Caco-2 (cell line): ENCODE data around the gene MSN. TPM values are rescaled to one million over a fixed set of nuclear protein-coding genes. Genes with fewer than 3 reads are reported as not detected.

Experiments used
- BruUV-seq: library from RNA; stranded (reverse); fragments of 400-500 nt; replicated peaks from 2 replicates; lab custom pipeline; 2021; lab: Mats Ljungman, UMichigan
- CTCF ChIA-PET: fragments of 300-600 bp; sonication (Branson Sonifier 250); formaldehyde crosslinking; loops from one replicate; lab custom pipeline; 2022; ENCODE audit warnings: antibody characterized with exemption; lab: Charles Lee
- POLR2A ChIA-PET: fragments of 300-600 bp; sonication (Branson Sonifier 250); formaldehyde crosslinking; loops from one replicate; lab custom pipeline; 2022; ENCODE audit warnings: antibody characterized with exemption; lab: Charles Lee
- DNase-seq, 2 experiments: peaks; one replicate each; pipeline versions ENCODE4 v3.0.0 to v3.0.0-alpha.2; 2020 to 2022
- H3K27me3 ChIP-seq: replicated peaks from 2 replicates; pipeline ENCODE4 v1.6.0; 2011; ENCODE audit warnings: low read length; ENCODE audit not compliant: control insufficient read depth, insufficient read depth
- H3K36me3 ChIP-seq: 2 replicates; pipeline ENCODE4 v1.5.1; 2011; ENCODE audit warnings: low read length; ENCODE audit not compliant: control insufficient read depth, insufficient read depth
- H3K4me1 ChIP-seq: fragments of 250-450 bp; sonication (Bioruptor Pico); 2 replicates; pipeline ENCODE4 v1.5.1; 2020; ENCODE audit warnings: mild to moderate bottlenecking
- H3K4me3 ChIP-seq: 2 replicates; pipeline ENCODE4 v1.5.1; 2011; ENCODE audit warnings: low read depth, mild to moderate bottlenecking, control low read depth, low read length
- H3K9me3 ChIP-seq: fragments of 250-450 bp; sonication (Bioruptor Pico); 2 replicates; pipeline ENCODE4 v1.5.1; 2020; ENCODE audit warnings: mild to moderate bottlenecking, moderate library complexity
- H3K27ac Mint-ChIP-seq: one replicate; pipeline ENCODE4 v1.8.0; 2022; ENCODE audit warnings: mixed read lengths; ENCODE audit not compliant: unreplicated experiment
- H3K27me3 Mint-ChIP-seq: one replicate; pipeline ENCODE4 v1.8.0; 2022; ENCODE audit warnings: mixed read lengths; ENCODE audit not compliant: insufficient read depth, unreplicated experiment
- H3K36me3 Mint-ChIP-seq: one replicate; pipeline ENCODE4 v1.8.0; 2022; ENCODE audit warnings: mild to moderate bottlenecking, mixed read lengths; ENCODE audit not compliant: insufficient read depth, unreplicated experiment
- H3K4me1 Mint-ChIP-seq: one replicate; pipeline ENCODE4 v1.8.0; 2022; ENCODE audit warnings: low read depth, mixed read lengths; ENCODE audit not compliant: unreplicated experiment
- H3K4me3 Mint-ChIP-seq: one replicate; pipeline ENCODE4 v1.8.0; 2022; ENCODE audit warnings: mild to moderate bottlenecking, moderate library complexity, mixed read lengths; ENCODE audit not compliant: unreplicated experiment
- H3K9me3 Mint-ChIP-seq: one replicate; pipeline ENCODE4 v1.8.0; 2022; ENCODE audit warnings: mixed read lengths; ENCODE audit not compliant: unreplicated experiment
- intact Hi-C: fragments of 100-400 bp; cut with micrococcal nuclease; formaldehyde crosslinking; loops from one replicate; pipeline ENCODE4 v1.10.0; 2022; ENCODE audit not compliant: unreplicated experiment
- total RNA-seq: library from RNA; stranded (reverse); gene quantifications from 2 replicates; pipeline ENCODE4 v1.2.3, GENCODE V29; 2022
- TF ChIP-seq, protein P1 (sequence below), 2 experiments: fragments of 200-600 bp in 1 of 2; IDR thresholded peaks; 1 replicate in 1 of 2; 2 replicates in 1 of 2; pipeline versions ENCODE4 v1.5.1 to v1.8.0; 2011 to 2022; ENCODE audit warnings: antibody characterized with exemption in 1 of 2, control low read depth in 1 of 2, inconsistent platforms in 1 of 2, low read depth in 1 of 2, low read length in 1 of 2, mild to moderate bottlenecking in 1 of 2, moderate library complexity in 1 of 2; ENCODE audit not compliant: insufficient read depth in 1 of 2, severe bottlenecking in 1 of 2, unreplicated experiment in 1 of 2

The MSN gene
- total RNA-seq, 1 experiment from 2014 or later, result 0.07 TPM

DNA sequence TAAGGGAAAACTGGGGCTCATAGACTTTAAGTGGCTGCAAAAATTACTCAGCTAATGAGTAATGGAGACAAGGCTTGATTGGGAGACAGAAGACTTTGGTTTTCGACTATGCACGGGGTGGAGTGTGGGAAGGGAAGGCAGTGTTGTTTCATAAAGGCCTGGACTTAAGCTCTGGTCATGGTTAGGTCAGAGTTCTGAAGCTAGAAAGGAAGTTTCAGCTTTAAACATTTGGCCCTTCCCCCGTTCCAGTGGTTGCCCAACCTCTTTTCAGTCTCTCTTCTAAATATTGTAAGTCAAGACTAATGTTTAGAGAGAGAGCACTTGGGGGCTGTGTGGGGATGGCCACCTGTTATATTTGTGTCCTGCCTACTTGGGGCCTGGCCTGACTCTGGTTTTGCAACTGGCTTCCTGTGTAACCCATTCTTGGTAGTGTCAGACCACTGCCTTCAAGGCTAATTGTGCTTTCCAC, 21.0 kb downstream of the MSN start:
- Mint-ChIP-seq H3K27ac (no peak overlapping the region), H3K4me3 (no peak overlapping the region), H3K27me3 (no peaks in the 10 kb centered on the region), H3K4me1 (no peaks in the 10 kb centered on the region), H3K9me3 (no peaks in the 10 kb centered on the region), H3K36me3 (no peaks in the 10 kb centered on the region)
- Histone ChIP-seq H3K4me1 (no peaks in the 10 kb centered on the region), H3K36me3 (no peaks in the 10 kb centered on the region), H3K9me3 (no peaks in the 10 kb centered on the region), H3K4me3 (no peak overlapping the region), H3K27me3 (no peaks in the 10 kb centered on the region)
- no TSS peak for BruUV-seq
- TF ChIP-seq, protein P1, sequence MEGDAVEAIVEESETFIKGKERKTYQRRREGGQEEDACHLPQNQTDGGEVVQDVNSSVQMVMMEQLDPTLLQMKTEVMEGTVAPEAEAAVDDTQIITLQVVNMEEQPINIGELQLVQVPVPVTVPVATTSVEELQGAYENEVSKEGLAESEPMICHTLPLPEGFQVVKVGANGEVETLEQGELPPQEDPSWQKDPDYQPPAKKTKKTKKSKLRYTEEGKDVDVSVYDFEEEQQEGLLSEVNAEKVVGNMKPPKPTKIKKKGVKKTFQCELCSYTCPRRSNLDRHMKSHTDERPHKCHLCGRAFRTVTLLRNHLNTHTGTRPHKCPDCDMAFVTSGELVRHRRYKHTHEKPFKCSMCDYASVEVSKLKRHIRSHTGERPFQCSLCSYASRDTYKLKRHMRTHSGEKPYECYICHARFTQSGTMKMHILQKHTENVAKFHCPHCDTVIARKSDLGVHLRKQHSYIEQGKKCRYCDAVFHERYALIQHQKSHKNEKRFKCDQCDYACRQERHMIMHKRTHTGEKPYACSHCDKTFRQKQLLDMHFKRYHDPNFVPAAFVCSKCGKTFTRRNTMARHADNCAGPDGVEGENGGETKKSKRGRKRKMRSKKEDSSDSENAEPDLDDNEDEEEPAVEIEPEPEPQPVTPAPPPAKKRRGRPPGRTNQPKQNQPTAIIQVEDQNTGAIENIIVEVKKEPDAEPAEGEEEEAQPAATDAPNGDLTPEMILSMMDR (IDR thresholded peaks at IDR 0.05; ENCODE audit: insufficient read depth in 1 of 2, low read depth in 1 of 2, low read length in 1 of 2, severe bottlenecking in 1 of 2, unreplicated experiment in 1 of 2), result no peak
- CTCF ChIA-PET, result interaction anchor here (0.7 kb wide), 1 partner anchor 236 kb away, joined by 3 read pairs; no protein-coding TSS in a partner anchor
- POLR2A ChIA-PET, result no interaction called here
- intact Hi-C loops, result no loop called here
- DNase-seq, result no peak

GRCh38 chrX:65689377-65689776, 21.9 kb downstream of the MSN start:
- no peak overlapping the region for H3K4me3 Mint-ChIP-seq
- POLR2A ChIA-PET, result no interaction called here
- intact Hi-C loops, result no loop called here
- TF ChIP-seq, protein P1 (IDR thresholded peaks at IDR 0.05; ENCODE audit: insufficient read depth in 1 of 2, low read depth in 1 of 2, low read length in 1 of 2, severe bottlenecking in 1 of 2, unreplicated experiment in 1 of 2), result no peak
- no peaks in the 10 kb centered on the region for H3K9me3 ChIP-seq
- H3K4me3 ChIP-seq, result no peak overlapping the region
- no peaks in the 10 kb centered on the region for H3K36me3 Mint-ChIP-seq
- CTCF ChIA-PET, result no interaction called here
- no peaks in the 10 kb centered on the region for H3K27me3 ChIP-seq
- no peaks in the 10 kb centered on the region for H3K36me3 ChIP-seq
- H3K27ac Mint-ChIP-seq, result no peak overlapping the region
- H3K4me1 ChIP-seq, result no peaks in the 10 kb centered on the region
- H3K27me3 Mint-ChIP-seq, result no peaks in the 10 kb centered on the region
- no peaks in the 10 kb centered on the region for H3K9me3 Mint-ChIP-seq
- H3K4me1 Mint-ChIP-seq, result no peaks in the 10 kb centered on the region
- no TSS peak for BruUV-seq
- DNase-seq, result no peak

- Mint-ChIP-seq H3K27me3 (no peaks in the 10 kb centered on the region), H3K4me1 (no peaks in the 10 kb centered on the region), H3K4me3 (no peak overlapping the region), H3K9me3 (no peaks in the 10 kb centered on the region), H3K36me3 (no peaks in the 10 kb centered on the region), H3K27ac (no peak overlapping the region)
- no peaks in the 10 kb centered on the region for H3K36me3 ChIP-seq
- POLR2A ChIA-PET, result no interaction called here
- intact Hi-C loops, result no loop called here
- H3K4me3 ChIP-seq, result no peak overlapping the region
- TF ChIP-seq, protein P1 (IDR thresholded peaks at IDR 0.05; ENCODE audit: insufficient read depth in 1 of 2, low read depth in 1 of 2, low read length in 1 of 2, severe bottlenecking in 1 of 2, unreplicated experiment in 1 of 2), result no peak
- DNase-seq, result no peak
- no peaks in the 10 kb centered on the region for H3K9me3 ChIP-seq
- no peaks in the 10 kb centered on the region for H3K27me3 ChIP-seq
- BruUV-seq, result no TSS peak
- CTCF ChIA-PET, result no interaction called here
- no peaks in the 10 kb centered on the region for H3K4me1 ChIP-seq
Observed at GRCh38 chrX:65690057-65690855, 22.8 kb downstream of the MSN start.
